Mucosa of descending colon (tissue), 3 donors: ENCODE results near the gene THYN1. TPM values are rescaled to one million over a fixed set of nuclear protein-coding genes. Genes with fewer than 3 reads are reported as not detected.
A peak's percentile ranks its signal among the peaks of the same experiment; 100 is the strongest.

Source experiments
- ATAC-seq: fragments of 200-7000 bp; cut with Tn5 transposase; one replicate; pipeline ENCODE4 v1.9.1; 2020; ENCODE audit warnings: mild to moderate bottlenecking, moderate library complexity
- DNase-seq, 3 donors: peaks; one replicate each; pipeline ENCODE4 v3.0.0-alpha.2; 2020
- H3K36me3 ChIP-seq: fragments of 200-600 bp; one replicate; pipeline ENCODE4 v1.8.0; 2021; ENCODE audit warnings: low read depth, mild to moderate bottlenecking
- H3K4me1 ChIP-seq: fragments of 200-600 bp; one replicate; pipeline ENCODE4 v1.8.0; 2021; ENCODE audit warnings: low read depth, mild to moderate bottlenecking
- H3K4me3 ChIP-seq: fragments of 200-600 bp; one replicate; pipeline ENCODE4 v1.8.0; 2021; ENCODE audit warnings: mild to moderate bottlenecking
- H3K9me3 ChIP-seq: fragments of 200-600 bp; one replicate; pipeline ENCODE4 v1.8.0; 2021; ENCODE audit warnings: mild to moderate bottlenecking
- intact Hi-C, 2 donors: fragments of 100-400 bp; cut with DNase I in 1 of 2; cut with micrococcal nuclease in 1 of 2; formaldehyde crosslinking; loops; one replicate each; pipeline versions ENCODE4 v1.11.0 to v1.11.1; 2022; cut with DNase I, micrococcal nuclease
- total RNA-seq, 3 donors: library from RNA; stranded (reverse); fragmentation: NEBNext Ultra II Directional in 2 of 3; extraction: Animal tissue kit (Norgen Biotek cat#: 25700) in 2 of 3; gene quantifications; one replicate each; pipeline versions ENCODE4 v1.2.1 to v1.2.4, GENCODE V29; 2021 to 2023
- TF ChIP-seq, protein P1 (sequence below): fragments of 200-600 bp; IDR thresholded peaks from one replicate; pipeline ENCODE4 v1.8.0; 2022; ENCODE audit warnings: antibody characterized with exemption, mild to moderate bottlenecking
- donor health status: DM: no; HTN: no; CAD: no; lungs with moderate emphysema.
- donor health status: DM: no; HTN: no; CAD: no.
- donor health status: DM: no; HTN: yes; CAD: no.

The THYN1 gene
- total RNA-seq, 3 donors from 2014 or later = 33.5 to 40.2 (median 35.5) TPM

DNA sequence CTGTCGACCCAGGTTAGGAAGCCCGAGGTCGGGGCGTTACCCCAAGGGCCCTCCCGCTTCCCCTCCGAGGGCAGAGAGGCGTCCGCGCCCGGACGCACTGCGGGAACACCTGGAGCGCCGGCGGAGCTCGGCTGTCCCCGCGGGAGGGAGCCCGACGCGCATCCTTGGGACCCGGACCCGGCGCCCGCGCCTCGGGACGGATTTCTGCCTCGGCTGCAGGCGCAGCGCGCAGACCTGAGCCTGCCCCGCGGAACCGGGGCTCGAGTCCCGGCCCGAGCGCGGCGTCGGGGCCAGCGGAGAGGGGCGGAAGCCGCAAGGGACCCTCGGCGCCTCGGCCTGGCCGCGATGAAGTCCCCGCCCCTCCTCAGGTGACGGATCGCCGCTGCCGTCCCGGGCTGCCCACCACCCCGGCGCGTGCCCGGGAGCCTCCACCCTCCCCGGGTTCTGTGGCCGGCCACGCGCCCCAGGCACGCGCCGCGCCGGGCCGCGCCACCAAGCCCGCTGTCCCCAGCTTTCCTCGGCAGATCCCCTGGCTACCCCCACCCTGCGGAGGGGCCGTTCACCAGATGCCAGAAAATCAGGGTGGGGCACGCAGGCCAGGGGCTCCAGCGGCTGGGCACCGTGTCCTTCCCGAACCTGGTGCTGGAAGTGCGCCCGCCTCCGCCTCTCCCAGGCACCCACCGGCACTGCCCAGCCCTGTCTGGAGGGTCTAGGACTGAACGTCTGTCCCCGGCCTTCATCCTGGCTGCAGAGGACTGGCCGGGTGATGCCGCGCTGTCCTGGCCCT is 23.4 kb upstream of the THYN1 start:
- H3K4me3 ChIP-seq = no peak overlapping the region
- no peaks in the 10 kb centered on the region for H3K36me3 ChIP-seq
- TF ChIP-seq, protein P1, sequence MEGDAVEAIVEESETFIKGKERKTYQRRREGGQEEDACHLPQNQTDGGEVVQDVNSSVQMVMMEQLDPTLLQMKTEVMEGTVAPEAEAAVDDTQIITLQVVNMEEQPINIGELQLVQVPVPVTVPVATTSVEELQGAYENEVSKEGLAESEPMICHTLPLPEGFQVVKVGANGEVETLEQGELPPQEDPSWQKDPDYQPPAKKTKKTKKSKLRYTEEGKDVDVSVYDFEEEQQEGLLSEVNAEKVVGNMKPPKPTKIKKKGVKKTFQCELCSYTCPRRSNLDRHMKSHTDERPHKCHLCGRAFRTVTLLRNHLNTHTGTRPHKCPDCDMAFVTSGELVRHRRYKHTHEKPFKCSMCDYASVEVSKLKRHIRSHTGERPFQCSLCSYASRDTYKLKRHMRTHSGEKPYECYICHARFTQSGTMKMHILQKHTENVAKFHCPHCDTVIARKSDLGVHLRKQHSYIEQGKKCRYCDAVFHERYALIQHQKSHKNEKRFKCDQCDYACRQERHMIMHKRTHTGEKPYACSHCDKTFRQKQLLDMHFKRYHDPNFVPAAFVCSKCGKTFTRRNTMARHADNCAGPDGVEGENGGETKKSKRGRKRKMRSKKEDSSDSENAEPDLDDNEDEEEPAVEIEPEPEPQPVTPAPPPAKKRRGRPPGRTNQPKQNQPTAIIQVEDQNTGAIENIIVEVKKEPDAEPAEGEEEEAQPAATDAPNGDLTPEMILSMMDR = no peak
- H3K9me3 ChIP-seq = no peaks in the 10 kb centered on the region
- DNase-seq (no peak), ATAC-seq (peak; percentile 49)
- H3K4me1 ChIP-seq = peaks cover 16% of the 10 kb centered on the region
- intact Hi-C loops = no loop called here

DNA sequence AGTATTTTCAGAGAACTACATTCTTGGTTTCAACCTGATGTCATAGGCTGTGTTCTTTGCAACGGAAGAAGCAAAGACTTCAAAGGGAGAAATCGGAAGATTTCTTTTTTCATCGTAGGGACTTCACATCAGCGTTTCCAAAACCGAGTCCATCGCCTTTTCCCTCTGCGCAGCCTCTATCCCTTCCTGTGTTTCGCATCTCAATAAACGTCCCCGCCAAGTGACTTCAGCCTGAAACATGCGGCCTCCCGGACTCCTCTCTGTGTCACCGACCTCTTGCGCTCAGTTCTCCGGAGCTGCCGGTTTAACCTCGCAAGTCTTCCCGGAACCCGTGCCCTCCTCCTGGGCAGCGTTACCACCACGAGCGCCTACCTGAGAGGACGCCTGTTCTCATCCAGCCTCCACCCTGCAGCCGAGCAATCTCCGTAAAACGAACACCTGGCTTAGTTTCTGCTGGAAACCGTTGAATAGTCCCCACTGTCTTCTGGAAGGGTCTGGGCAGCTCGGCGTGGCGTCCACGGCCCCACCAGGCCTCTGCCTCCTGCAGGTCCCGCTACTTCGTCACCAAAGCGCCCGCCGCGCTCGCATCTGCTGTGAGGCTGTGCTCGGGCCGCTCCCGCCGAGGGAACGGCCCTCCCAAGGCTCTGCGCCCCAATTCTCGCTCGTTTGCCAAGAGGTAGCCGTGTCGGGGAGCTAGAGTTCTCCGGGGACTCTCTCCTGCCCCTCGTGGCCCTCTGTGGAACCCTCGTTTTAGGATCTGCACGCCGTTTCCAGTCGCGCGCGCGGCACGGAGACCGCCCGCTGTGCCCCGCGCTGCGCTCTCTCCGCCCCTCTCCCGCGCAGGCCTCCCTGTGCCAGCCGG is 22.6 kb upstream of the THYN1 start, which contains the start of gene GLB1L3:
Gene GLB1L3 (plus strand): TSS at position 846 of the 862 bp plus-strand sequence. CDS start 362 bp downstream, outside the sequence.
- TF ChIP-seq, protein P1 = no peak
- Histone ChIP-seq H3K36me3 (no peaks in the 10 kb centered on the region), H3K9me3 (no peaks in the 10 kb centered on the region), H3K4me3 (no peak within 1 kb of the TSS), H3K4me1 (peaks cover 16% of the 10 kb centered on the region)
- intact Hi-C loops = no loop called here
- DNase-seq = peak in 2 of 3 donors; percentile 29 to 46
- peak; percentile 78 for ATAC-seq

DNA sequence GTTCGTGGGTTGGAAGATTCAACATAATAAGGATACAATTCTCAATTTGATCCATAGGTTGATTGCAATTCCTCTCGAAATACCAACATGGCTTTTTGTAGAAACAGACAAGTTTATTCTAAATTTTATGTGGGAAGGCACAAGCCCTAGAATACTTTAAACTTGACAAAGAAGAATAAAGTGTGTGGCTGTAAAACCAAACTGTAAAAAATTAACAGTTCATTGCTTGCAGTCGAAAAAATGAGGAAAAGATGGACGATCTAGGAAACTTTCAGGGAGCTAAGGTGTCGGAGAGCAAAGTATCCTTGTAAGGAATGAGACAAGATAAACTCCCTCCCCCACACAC is 22.0 kb upstream of the THYN1 start:
- no peak for ATAC-seq
- TF ChIP-seq, protein P1 = no peak
- no peaks in the 10 kb centered on the region for H3K9me3 ChIP-seq
- intact Hi-C loops = no loop called here
- DNase-seq = no peak
- no peak overlapping the region for H3K4me3 ChIP-seq
- no peaks in the 10 kb centered on the region for H3K36me3 ChIP-seq
- H3K4me1 ChIP-seq = peaks cover 16% of the 10 kb centered on the region

DNA sequence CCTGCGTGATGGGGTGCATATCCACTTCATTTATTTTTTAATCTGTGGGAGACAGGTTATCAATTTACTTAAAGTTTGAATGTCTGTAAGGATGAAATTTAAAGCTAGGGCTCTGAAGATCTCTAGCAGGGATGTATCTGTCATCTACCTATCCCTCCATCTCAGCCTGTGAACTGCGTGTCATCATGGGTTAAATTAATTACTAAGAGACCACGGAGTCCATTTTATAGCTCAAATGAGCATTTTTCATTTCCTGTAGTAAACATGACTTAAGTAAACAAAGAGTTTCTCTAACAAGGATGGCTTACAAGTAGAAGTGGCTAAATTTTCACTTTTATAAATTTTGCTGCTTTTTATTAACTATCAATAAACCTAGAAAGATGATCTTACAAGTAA is 20.2 kb upstream of the THYN1 start:
- Histone ChIP-seq H3K36me3 (no peaks in the 10 kb centered on the region), H3K4me3 (no peak overlapping the region), H3K4me1 (peaks cover 16% of the 10 kb centered on the region), H3K9me3 (no peaks in the 10 kb centered on the region)
- intact Hi-C loops = no loop called here
- TF ChIP-seq, protein P1 = no peak
- DNase-seq (no peak), ATAC-seq (no peak)

DNA sequence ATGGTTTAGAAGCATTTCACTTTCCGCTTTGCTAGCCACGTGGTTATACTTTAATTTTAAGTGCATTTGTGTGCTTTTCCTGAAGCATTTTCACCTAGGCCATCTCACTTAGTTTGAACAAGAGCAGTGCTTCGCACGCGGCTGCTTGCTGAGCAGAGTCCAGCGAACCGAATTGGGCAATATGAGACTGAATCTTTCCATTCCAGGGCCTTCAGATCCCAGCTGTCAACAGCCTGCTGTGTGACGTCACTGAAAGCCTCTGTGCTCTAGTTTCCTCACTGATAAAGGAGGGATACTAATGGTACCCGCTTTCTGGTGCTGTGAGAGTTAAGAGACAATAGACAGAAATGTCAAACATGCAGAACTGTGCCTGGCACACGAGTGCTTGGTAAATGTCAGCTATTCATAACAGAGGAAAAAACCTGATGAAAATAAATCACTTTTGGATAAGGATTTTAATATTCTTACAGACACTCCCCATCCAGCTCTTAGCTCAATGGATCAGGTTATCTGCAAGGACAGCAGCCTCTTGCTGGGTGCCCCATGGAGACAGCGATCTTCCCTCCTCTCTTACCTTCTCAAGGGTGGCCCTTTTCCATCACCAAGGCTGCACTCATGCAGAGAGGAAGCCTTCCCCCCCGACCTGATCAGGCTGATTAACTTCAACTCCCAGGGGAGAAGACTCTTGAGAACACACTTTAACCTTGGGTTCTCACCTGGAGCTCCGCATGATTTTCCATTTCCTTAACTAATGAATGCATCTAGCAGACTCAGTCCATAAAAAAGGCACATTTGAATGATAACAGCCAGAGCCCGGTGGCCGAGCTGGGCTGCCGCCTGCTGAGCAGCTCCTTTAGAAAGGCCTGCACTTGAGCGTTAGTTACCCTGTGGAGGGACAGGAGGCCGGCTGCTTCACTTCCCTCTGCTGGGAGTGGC is 19.5 kb upstream of the THYN1 start:
- Histone ChIP-seq H3K4me1 (peaks cover 16% of the 10 kb centered on the region), H3K9me3 (no peaks in the 10 kb centered on the region), H3K4me3 (no peak overlapping the region), H3K36me3 (no peaks in the 10 kb centered on the region)
- ATAC-seq (no peak), DNase-seq (no peak)
- TF ChIP-seq, protein P1 = no peak
- intact Hi-C loops = no loop called here
